NCI-H2196 treated with DMSO at 0.1 percent for 48 hours (cell line): Measurements from ENCODE around the gene FBRSL1.
"Not testable (repeated sequence)": the region's sequence is repeated elsewhere in the genome, so short reads cannot be mapped to it uniquely, and the experiment has no call there.

Experiments used
- DNase-seq: peaks from one replicate; lab custom pipeline; 2025; ENCODE audit not compliant: unreplicated experiment; lab: John Stamatoyannopoulos, UW

The FBRSL1 gene

GRCh38 chr12:132453361-132454192, 36.4 kb upstream of the FBRSL1 start:
- DNase-seq, result no peak

GRCh38 chr12:132454193-132454932, 35.6 kb upstream of the FBRSL1 start:
- no peak for DNase-seq

- DNase-seq, result no peak
Observed at GRCh38 chr12:132454933-132455418, 35.0 kb upstream of the FBRSL1 start.

- DNase-seq, result no peak
Observed at GRCh38 chr12:132455565-132455964, 34.4 kb upstream of the FBRSL1 start.

- no peak for DNase-seq
Observed at GRCh38 chr12:132456186-132456943, 33.6 kb upstream of the FBRSL1 start.

GRCh38 chr12:132456944-132457495, 32.9 kb upstream of the FBRSL1 start:
- DNase-seq, result no peak

- DNase-seq, result no peak
Observed at GRCh38 chr12:132458441-132458840, 31.5 kb upstream of the FBRSL1 start.

GRCh38 chr12:132458846-132459641, 30.9 kb upstream of the FBRSL1 start:
- DNase-seq, result no peak

- no peak for DNase-seq
Observed at GRCh38 chr12:132460571-132460970, 29.4 kb upstream of the FBRSL1 start.

GRCh38 chr12:132461526-132461925, 28.4 kb upstream of the FBRSL1 start:
- DNase-seq, result no peak

GRCh38 chr12:132462788-132463187, 27.2 kb upstream of the FBRSL1 start:
- no peak for DNase-seq

- not testable (repeated sequence) for DNase-seq
Observed at GRCh38 chr12:132463284-132463924, 26.5 kb upstream of the FBRSL1 start.

- DNase-seq, result not testable (repeated sequence)
Observed at GRCh38 chr12:132464304-132464703, 25.6 kb upstream of the FBRSL1 start.

GRCh38 chr12:132464820-132465219, 25.1 kb upstream of the FBRSL1 start:
- no peak for DNase-seq

GRCh38 chr12:132465269-132466190, 24.4 kb upstream of the FBRSL1 start:
- DNase-seq, result no peak

GRCh38 chr12:132466241-132467201, 23.4 kb upstream of the FBRSL1 start:
- DNase-seq, result no peak

GRCh38 chr12:132467511-132467910, 22.4 kb upstream of the FBRSL1 start:
- no peak for DNase-seq

- no peak for DNase-seq
Observed at GRCh38 chr12:132469423-132469822, 20.5 kb upstream of the FBRSL1 start.
